Endothelial cell (in vitro differentiated cells): ENCODE measurements around the gene SUGP2. TPM values are rescaled to one million over a fixed set of nuclear protein-coding genes. Genes with fewer than 3 reads are reported as not detected.
A peak's percentile ranks its signal among the peaks of the same experiment; 100 is the strongest.

Experiments
- DNase-seq: peaks from one replicate; pipeline ENCODE4 v3.0.0; 2021; ENCODE audit warnings: low spot score
- H3K27ac Mint-ChIP-seq: one replicate; pipeline ENCODE4 v1.8.0; 2021; ENCODE audit warnings: mixed read lengths, inconsistent platforms; ENCODE audit not compliant: unreplicated experiment
- H3K27me3 Mint-ChIP-seq: one replicate; pipeline ENCODE4 v1.8.0; 2021; ENCODE audit warnings: mild to moderate bottlenecking, moderate library complexity, mixed read lengths, inconsistent platforms; ENCODE audit not compliant: unreplicated experiment
- H3K36me3 Mint-ChIP-seq: one replicate; pipeline ENCODE4 v1.8.0; 2021; ENCODE audit warnings: mild to moderate bottlenecking, low read depth, mixed read lengths, inconsistent platforms; ENCODE audit not compliant: unreplicated experiment
- H3K4me1 Mint-ChIP-seq: one replicate; pipeline ENCODE4 v1.8.0; 2021; ENCODE audit warnings: mild to moderate bottlenecking, mixed read lengths, inconsistent platforms; ENCODE audit not compliant: unreplicated experiment
- H3K4me3 Mint-ChIP-seq: one replicate; pipeline ENCODE4 v1.8.0; 2021; ENCODE audit warnings: mild to moderate bottlenecking, mixed read lengths, inconsistent platforms; ENCODE audit not compliant: unreplicated experiment
- H3K9me3 Mint-ChIP-seq: one replicate; pipeline ENCODE4 v1.8.0; 2021; ENCODE audit warnings: mixed read lengths, inconsistent platforms; ENCODE audit not compliant: unreplicated experiment
- total RNA-seq: library from RNA; stranded (reverse); fragmentation: NEBNext Ultra II Directional; extraction: Animal tissue kit (Norgen Biotek cat#: 25700); gene quantifications from one replicate; pipeline ENCODE4 v1.2.1, GENCODE V29; 2021; ENCODE audit not compliant: unreplicated experiment
- TF ChIP-seq, protein P1 (sequence below): fragments of 200-600 bp; sonication (generic); IDR thresholded peaks from one replicate; pipeline ENCODE4 v1.5.0; 2021; ENCODE audit warnings: antibody characterized with exemption; ENCODE audit not compliant: unreplicated experiment

The SUGP2 gene
- total RNA-seq, 1 donor from 2014 or later: 109 TPM

DNA sequence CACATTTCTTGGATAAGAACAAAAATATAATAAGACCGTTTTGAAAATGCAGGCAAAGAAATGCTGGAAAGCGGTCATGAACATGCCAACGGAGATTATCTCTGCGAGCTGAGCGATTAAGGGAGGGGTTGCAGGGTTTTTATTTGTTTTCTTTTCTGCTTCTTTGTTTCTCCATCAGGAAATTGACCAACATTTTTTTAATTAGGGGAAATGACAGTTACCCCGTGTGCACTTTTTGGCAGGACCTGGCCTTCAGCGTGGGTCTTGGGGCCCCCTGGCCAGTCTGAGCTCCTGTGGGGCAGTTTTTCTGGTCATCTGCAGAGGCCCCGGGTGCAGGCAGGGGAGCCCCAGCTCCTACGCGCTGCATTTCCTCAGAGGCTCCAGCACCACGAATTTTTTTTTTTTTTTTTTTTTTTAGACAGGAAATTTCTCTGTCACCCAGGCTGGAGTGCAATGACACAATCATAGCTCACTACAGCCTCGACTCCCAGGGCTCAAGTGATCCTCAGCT is 61.0 kb downstream of the SUGP2 start:
- Mint-ChIP-seq H3K9me3 (no peaks in the 10 kb centered on the region), H3K27me3 (peaks cover 3% of the 10 kb centered on the region), H3K36me3 (no peaks in the 10 kb centered on the region), H3K4me1 (peaks cover 13% of the 10 kb centered on the region), H3K27ac (peak overlapping the region; percentile 64), H3K4me3 (no peak overlapping the region)
- TF ChIP-seq, protein P1, sequence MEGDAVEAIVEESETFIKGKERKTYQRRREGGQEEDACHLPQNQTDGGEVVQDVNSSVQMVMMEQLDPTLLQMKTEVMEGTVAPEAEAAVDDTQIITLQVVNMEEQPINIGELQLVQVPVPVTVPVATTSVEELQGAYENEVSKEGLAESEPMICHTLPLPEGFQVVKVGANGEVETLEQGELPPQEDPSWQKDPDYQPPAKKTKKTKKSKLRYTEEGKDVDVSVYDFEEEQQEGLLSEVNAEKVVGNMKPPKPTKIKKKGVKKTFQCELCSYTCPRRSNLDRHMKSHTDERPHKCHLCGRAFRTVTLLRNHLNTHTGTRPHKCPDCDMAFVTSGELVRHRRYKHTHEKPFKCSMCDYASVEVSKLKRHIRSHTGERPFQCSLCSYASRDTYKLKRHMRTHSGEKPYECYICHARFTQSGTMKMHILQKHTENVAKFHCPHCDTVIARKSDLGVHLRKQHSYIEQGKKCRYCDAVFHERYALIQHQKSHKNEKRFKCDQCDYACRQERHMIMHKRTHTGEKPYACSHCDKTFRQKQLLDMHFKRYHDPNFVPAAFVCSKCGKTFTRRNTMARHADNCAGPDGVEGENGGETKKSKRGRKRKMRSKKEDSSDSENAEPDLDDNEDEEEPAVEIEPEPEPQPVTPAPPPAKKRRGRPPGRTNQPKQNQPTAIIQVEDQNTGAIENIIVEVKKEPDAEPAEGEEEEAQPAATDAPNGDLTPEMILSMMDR: no peak
- DNase-seq: no peak

DNA sequence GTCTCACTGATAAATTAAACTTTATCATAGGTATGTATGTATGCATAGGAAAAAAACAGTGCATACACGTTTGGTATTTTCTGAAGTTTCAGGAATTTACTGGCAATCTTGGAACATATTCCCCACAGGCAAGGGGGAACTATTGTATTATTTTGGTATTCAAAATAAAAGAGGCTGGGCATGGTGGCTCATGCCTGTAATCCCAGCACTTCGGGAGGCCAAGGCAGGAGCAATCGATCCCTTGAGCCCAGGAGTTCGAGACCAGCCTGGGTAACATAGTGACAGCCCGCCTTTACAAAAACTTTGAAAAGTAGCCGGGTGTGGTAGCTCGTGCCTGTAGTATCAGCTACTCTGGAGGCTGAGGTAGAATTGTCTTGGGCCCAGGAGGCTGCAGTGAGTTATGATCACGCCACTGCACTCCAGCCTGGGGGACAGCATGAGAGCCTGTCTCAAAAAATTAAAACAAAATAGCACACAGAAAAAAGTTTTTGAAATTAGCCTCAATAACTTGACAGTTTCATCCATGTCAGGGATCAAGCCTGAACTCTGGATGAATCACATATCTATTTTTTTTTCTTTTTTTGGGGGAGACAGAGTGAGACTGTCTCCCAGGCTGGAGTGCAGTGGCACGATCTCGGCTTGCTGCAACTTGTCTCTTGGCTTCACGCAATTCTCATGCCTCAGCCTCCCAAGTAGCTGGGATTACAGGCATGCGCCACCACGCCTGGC is 63.2 kb downstream of the SUGP2 start:
- no peaks in the 10 kb centered on the region for H3K9me3 Mint-ChIP-seq
- H3K27me3 Mint-ChIP-seq: peaks cover 4% of the 10 kb centered on the region
- TF ChIP-seq, protein P1: no peak
- peaks cover 18% of the 10 kb centered on the region for H3K4me1 Mint-ChIP-seq
- no peak for DNase-seq
- H3K4me3 Mint-ChIP-seq: no peak overlapping the region
- H3K27ac Mint-ChIP-seq: no peak overlapping the region
- H3K36me3 Mint-ChIP-seq: no peaks in the 10 kb centered on the region

DNA sequence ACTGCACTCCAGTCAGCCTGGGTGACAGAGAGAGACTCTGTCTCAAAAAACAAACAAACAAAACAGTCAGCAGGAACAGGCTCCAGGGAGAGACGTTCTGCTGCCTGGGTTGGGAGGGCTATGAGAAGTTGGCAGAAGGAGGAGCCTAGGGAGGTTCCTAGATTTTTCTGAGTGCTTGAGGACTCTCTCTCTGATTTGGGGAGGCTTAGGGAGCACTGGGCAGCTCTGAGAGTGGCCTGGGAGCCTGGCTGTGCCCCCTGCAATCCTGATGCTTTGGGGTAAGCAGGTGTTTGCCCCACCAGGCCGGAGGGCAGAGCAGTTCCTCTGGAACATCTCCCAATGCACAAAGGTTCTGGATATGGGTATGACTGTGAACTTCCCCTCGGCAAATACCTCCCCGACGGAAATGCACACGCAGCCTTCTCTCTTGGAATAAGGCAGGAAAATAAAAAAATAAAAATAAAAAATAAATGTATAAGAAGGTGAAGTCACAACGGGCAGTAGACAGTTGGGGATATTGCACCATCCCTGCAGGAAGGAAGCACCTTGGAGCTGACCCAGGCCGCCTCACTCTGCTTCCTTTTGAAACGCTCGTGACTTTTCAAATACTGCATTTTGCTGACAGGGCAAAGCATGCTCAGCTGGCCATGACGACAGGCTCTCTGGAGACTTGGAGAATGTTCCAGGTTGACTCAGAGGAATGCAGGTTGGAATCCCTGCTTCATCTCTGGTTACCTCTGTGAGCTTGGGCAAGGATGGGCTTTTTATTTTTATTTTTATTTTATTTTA is 65.8 kb downstream of the SUGP2 start:
- Mint-ChIP-seq H3K27ac (peak overlapping the region; percentile 92), H3K4me1 (peaks cover 12% of the 10 kb centered on the region), H3K9me3 (no peaks in the 10 kb centered on the region), H3K4me3 (peak overlapping the region; percentile 56), H3K36me3 (no peaks in the 10 kb centered on the region), H3K27me3 (peaks cover 2% of the 10 kb centered on the region)
- DNase-seq: no peak
- TF ChIP-seq, protein P1: no peak

DNA sequence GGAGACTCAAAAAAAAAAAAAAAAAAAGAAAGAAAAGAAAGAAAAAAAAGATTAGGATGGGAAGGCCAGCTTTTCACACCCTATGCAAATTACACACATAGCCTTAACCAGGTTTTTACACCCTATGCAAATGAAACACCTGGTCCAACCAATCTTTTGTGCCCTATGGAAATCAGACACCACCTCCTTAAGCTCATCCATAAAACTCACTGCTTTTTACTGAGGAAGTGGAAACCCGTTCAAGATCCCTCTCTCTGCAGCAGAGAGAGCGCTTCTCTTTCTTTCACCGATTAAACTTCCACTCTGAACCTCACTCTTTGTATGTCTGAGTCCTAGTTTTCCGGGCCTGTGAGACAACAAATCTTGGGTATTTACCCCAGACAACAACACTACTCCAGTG is 67.0 kb downstream of the SUGP2 start:
- H3K27ac Mint-ChIP-seq: no peak overlapping the region
- no peak overlapping the region for H3K4me3 Mint-ChIP-seq
- no peak for DNase-seq
- H3K36me3 Mint-ChIP-seq: no peaks in the 10 kb centered on the region
- H3K9me3 Mint-ChIP-seq: no peaks in the 10 kb centered on the region
- peaks cover 2% of the 10 kb centered on the region for H3K27me3 Mint-ChIP-seq
- TF ChIP-seq, protein P1: no peak
- peaks cover 7% of the 10 kb centered on the region for H3K4me1 Mint-ChIP-seq

DNA sequence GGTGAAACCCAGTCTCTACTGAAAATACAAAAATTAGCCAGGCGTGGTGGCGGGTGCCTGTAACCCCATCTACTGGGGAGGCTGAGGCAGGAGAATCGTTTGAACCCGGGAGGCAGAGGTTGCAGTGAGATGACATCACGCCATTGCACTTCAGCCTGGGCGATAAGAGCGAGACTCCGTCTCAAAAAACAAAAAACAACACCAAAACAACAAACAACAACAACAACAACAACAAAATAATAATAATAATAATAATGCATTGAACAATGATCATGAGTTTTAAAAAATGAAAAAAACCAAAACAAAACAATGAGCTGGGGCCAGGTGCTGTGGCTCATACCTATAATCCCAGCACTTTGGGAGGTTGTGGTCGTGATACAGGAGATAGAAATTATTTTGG is 69.2 kb downstream of the SUGP2 start:
- TF ChIP-seq, protein P1: no peak
- Mint-ChIP-seq H3K4me1 (peaks cover 7% of the 10 kb centered on the region), H3K27me3 (peaks cover 2% of the 10 kb centered on the region), H3K36me3 (no peaks in the 10 kb centered on the region), H3K4me3 (no peak overlapping the region), H3K27ac (no peak overlapping the region), H3K9me3 (no peaks in the 10 kb centered on the region)
- DNase-seq: no peak
